ENCODE data around the gene RABGAP1.

- TF ChIP-seq, protein P1, sequence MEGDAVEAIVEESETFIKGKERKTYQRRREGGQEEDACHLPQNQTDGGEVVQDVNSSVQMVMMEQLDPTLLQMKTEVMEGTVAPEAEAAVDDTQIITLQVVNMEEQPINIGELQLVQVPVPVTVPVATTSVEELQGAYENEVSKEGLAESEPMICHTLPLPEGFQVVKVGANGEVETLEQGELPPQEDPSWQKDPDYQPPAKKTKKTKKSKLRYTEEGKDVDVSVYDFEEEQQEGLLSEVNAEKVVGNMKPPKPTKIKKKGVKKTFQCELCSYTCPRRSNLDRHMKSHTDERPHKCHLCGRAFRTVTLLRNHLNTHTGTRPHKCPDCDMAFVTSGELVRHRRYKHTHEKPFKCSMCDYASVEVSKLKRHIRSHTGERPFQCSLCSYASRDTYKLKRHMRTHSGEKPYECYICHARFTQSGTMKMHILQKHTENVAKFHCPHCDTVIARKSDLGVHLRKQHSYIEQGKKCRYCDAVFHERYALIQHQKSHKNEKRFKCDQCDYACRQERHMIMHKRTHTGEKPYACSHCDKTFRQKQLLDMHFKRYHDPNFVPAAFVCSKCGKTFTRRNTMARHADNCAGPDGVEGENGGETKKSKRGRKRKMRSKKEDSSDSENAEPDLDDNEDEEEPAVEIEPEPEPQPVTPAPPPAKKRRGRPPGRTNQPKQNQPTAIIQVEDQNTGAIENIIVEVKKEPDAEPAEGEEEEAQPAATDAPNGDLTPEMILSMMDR (IDR thresholded peaks at IDR 0.05) = no peak
- TF ChIP-seq POLR2AphosphoS5 (IDR thresholded peaks at IDR 0.05; ENCODE audit: insufficient read depth in 1 of 2, low read depth in 1 of 2) = no peak
Measured at GRCh38 chr9:123131993-123132392, 191.2 kb downstream of the RABGAP1 start.

Data from vagina (tissue), 2 donors.